Glutamatergic neuron (in vitro differentiated cells): ENCODE data around the gene LRP10. TPM values are rescaled to one million over a fixed set of nuclear protein-coding genes. Genes with fewer than 3 reads are reported as not detected.

ENCODE experiments used
- DNase-seq: peaks from one replicate; pipeline ENCODE4 v3.0.0; 2022
- H3K27ac Mint-ChIP-seq: one replicate; pipeline ENCODE4 v1.8.0; 2020; ENCODE audit warnings: mild to moderate bottlenecking, mixed read lengths, inconsistent platforms; ENCODE audit not compliant: unreplicated experiment
- H3K27me3 Mint-ChIP-seq: one replicate; pipeline ENCODE4 v1.8.0; 2020; ENCODE audit warnings: mild to moderate bottlenecking, moderate library complexity, mixed read lengths, inconsistent platforms; ENCODE audit not compliant: unreplicated experiment
- H3K36me3 Mint-ChIP-seq: one replicate; pipeline ENCODE4 v1.8.0; 2020; ENCODE audit warnings: mild to moderate bottlenecking, mixed read lengths, inconsistent platforms; ENCODE audit not compliant: unreplicated experiment
- H3K4me1 Mint-ChIP-seq: one replicate; pipeline ENCODE4 v1.8.0; 2020; ENCODE audit warnings: mild to moderate bottlenecking, low read depth, mixed read lengths, inconsistent platforms; ENCODE audit not compliant: unreplicated experiment
- H3K4me3 Mint-ChIP-seq: one replicate; pipeline ENCODE4 v1.8.0; 2020; ENCODE audit warnings: mild to moderate bottlenecking, mixed read lengths, inconsistent platforms; ENCODE audit not compliant: unreplicated experiment
- H3K9me3 Mint-ChIP-seq: one replicate; pipeline ENCODE4 v1.8.0; 2020; ENCODE audit warnings: mild to moderate bottlenecking, moderate library complexity, mixed read lengths, inconsistent platforms; ENCODE audit not compliant: unreplicated experiment
- total RNA-seq: library from RNA; stranded (reverse); fragmentation: NEBNext Ultra II Directional; extraction: Animal tissue kit (Norgen Biotek cat#: 25700); gene quantifications from one replicate; pipeline ENCODE4 v1.2.1, GENCODE V29; 2021; ENCODE audit not compliant: unreplicated experiment
- TF ChIP-seq, protein P1 (sequence below): fragments of 200-600 bp; sonication (generic); IDR thresholded peaks from one replicate; pipeline ENCODE4 v1.5.0; 2021; ENCODE audit not compliant: partially characterized antibody, unreplicated experiment

Gene LRP10
- total RNA-seq, 1 donor from 2014 or later: 15.1 TPM

DNA sequence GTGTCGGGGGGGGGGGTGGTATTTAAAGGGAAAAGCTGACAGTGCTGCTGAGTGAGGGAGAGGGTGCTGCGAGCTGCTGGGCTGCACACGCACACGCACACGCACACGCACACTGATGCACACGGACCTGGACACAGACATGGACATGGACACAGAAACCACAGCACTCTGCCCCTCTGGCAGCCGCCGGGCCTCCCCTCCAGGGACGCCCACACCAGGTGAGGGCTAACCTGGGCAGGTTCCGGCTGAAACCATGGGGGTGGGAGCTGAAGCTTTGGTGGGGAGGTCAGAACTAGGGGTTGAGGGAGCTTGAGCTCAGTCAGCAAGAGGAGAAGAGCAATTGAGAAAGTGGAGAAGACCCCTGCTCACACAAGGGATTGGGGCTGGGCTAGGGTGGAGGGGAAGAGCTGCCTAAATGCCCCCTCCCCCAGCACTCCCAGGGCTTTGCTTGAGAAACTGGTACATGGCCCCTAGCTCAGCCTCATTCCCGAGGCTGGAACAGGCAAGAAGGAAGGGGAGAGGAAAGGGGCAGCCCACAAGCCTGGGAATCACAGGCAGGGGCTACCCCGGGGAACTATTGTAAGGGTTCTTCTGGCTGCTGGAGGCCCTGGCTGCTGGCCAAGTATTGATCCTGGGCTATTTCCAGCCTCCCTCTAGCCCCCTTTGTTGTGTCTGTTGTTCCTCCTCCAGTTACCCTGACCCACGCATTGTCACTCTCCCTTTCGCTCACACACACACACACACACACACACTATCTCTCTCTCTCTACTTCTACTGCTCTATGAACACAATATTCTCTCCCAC, 11.8 kb downstream of the LRP10 start, which contains the start of gene REM2:
TSS of gene REM2 (plus strand) at position 50 of the 804 bp plus-strand sequence. CDS start at position 116, 66 bp downstream.
- DNase-seq: peak; percentile 89
- Mint-ChIP-seq H3K4me1 (peaks cover 49% of the 10 kb centered on the region), H3K36me3 (peaks cover 8% of the 10 kb centered on the region), H3K9me3 (peaks cover 28% of the 10 kb centered on the region), H3K4me3 (peak within 1 kb of the TSS; percentile 99), H3K27me3 (peaks cover 40% of the 10 kb centered on the region), H3K27ac (peak within 1 kb of the TSS; percentile 100)
- TF ChIP-seq, protein P1, sequence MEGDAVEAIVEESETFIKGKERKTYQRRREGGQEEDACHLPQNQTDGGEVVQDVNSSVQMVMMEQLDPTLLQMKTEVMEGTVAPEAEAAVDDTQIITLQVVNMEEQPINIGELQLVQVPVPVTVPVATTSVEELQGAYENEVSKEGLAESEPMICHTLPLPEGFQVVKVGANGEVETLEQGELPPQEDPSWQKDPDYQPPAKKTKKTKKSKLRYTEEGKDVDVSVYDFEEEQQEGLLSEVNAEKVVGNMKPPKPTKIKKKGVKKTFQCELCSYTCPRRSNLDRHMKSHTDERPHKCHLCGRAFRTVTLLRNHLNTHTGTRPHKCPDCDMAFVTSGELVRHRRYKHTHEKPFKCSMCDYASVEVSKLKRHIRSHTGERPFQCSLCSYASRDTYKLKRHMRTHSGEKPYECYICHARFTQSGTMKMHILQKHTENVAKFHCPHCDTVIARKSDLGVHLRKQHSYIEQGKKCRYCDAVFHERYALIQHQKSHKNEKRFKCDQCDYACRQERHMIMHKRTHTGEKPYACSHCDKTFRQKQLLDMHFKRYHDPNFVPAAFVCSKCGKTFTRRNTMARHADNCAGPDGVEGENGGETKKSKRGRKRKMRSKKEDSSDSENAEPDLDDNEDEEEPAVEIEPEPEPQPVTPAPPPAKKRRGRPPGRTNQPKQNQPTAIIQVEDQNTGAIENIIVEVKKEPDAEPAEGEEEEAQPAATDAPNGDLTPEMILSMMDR: no peak

DNA sequence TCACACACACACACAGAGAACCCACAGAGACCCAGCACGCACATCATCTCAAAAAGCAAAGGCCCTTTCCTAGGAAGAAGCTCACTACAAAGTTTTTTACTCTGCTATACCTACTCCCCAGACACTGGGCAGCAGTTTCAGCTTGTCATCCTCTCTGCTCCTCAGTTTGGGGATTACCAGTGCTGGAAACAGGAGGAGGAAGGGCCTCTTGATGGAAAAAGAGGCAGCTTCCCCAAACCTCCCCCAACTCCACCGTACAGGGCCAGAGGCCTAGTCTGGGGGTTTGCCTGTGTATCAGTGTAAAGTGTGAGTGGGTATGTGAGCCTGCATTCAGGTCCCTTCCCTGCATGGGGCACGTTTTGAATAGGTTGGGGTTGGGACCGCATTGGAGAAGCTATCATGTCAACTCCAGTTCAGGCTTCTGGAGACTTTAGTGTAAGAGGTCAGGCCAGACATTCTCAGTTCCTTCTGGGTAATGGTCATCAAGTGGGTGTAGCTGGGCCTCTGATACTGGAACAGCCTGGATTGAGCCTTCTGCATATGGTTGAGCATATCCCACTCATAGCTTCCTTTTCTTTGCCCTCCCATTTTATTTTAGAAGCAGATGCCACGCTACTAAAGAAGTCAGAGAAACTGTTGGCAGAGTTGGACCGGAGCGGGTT, 12.7 kb downstream of the LRP10 start:
- peak overlapping the region; percentile 100 for H3K27ac Mint-ChIP-seq
- peaks cover 49% of the 10 kb centered on the region for H3K4me1 Mint-ChIP-seq
- H3K36me3 Mint-ChIP-seq: peaks cover 8% of the 10 kb centered on the region
- TF ChIP-seq, protein P1: no peak
- peak overlapping the region; percentile 99 for H3K4me3 Mint-ChIP-seq
- peaks cover 28% of the 10 kb centered on the region for H3K9me3 Mint-ChIP-seq
- no peak for DNase-seq
- peaks cover 40% of the 10 kb centered on the region for H3K27me3 Mint-ChIP-seq

DNA sequence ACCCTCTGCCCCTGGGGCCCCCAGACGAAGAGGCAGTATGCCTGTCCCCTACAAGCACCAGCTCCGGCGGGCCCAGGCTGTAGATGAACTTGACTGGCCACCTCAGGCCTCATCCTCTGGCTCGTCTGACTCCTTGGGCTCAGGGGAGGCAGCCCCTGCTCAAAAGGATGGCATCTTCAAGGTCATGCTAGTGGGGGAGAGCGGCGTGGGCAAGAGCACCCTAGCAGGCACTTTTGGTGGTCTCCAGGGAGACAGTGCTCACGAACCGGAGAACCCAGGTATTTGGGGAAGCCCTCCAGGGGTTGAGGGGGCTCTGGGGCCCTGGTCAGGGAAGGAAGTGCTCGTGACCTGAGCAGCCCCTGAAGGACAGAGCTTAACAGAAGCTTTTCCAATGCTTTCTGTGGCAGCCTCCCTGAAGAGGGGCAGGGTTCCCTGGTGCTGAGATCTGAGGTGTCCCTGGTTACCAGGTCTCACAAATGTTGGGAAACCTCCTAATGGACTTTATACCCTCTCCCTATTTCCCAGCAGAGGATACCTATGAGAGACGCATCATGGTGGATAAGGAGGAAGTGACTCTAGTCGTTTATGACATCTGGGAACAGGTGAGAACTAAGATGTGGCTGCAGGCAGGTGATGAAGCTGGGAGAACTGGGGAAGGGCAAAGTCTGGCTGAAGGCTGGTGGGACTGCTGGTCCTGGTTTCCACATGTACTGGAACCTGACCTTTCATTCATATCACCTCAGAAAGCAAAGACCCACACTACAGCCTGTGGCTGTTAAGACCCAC, 13.4 kb downstream of the LRP10 start:
- Mint-ChIP-seq H3K4me1 (peaks cover 55% of the 10 kb centered on the region), H3K36me3 (peaks cover 8% of the 10 kb centered on the region), H3K4me3 (peak overlapping the region; percentile 99), H3K9me3 (peaks cover 32% of the 10 kb centered on the region), H3K27ac (peak overlapping the region; percentile 100), H3K27me3 (peaks cover 37% of the 10 kb centered on the region)
- TF ChIP-seq, protein P1: no peak
- DNase-seq: no peak

DNA sequence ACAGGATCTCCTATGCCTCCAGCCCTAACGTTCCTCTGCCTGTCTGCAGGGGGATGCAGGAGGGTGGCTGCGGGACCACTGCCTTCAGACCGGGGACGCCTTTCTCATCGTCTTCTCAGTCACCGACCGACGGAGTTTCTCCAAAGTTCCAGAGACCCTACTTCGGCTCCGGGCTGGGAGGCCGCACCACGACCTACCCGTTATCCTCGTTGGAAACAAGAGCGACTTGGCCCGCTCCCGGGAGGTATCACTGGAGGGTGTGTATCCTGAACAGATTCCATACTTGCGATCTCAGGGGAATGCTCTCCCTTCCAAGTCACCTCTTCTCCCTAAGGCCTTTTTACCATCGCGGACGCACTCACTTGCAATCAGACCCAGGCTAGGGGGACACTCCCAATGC, 14.4 kb downstream of the LRP10 start:
- Mint-ChIP-seq H3K27me3 (peaks cover 37% of the 10 kb centered on the region), H3K36me3 (peaks cover 8% of the 10 kb centered on the region), H3K4me1 (peaks cover 61% of the 10 kb centered on the region), H3K27ac (peak overlapping the region; percentile 95), H3K9me3 (peaks cover 34% of the 10 kb centered on the region), H3K4me3 (peak overlapping the region; percentile 99)
- DNase-seq: no peak
- TF ChIP-seq, protein P1: no peak
